NCI-H146 treated with DMSO at 0.1 percent for 48 hours (cell line): ENCODE results near the gene EXOSC3.

Source experiments
- DNase-seq: peaks from one replicate; lab custom pipeline; 2025; ENCODE audit not compliant: unreplicated experiment; lab: John Stamatoyannopoulos, UW

The EXOSC3 gene

GRCh38 chr9:37739222-37739621 lies 45.6 kb downstream of the EXOSC3 start:
- no peak for DNase-seq

- DNase-seq: no peak
Observed at GRCh38 chr9:37732952-37733351, 51.9 kb downstream of the EXOSC3 start.

GRCh38 chr9:37732086-37732741 lies 52.6 kb downstream of the EXOSC3 start:
- no peak for DNase-seq

- DNase-seq: no peak
Observed at GRCh38 chr9:37730839-37731238, 54.0 kb downstream of the EXOSC3 start.

GRCh38 chr9:37730256-37730655 lies 54.6 kb downstream of the EXOSC3 start:
- no peak for DNase-seq
